ENCODE results near the gene C16orf87.
"Not testable (repeated sequence)": the region's sequence is repeated elsewhere in the genome, so short reads cannot be mapped to it uniquely, and the experiment has no call there.

The C16orf87 gene

DNA sequence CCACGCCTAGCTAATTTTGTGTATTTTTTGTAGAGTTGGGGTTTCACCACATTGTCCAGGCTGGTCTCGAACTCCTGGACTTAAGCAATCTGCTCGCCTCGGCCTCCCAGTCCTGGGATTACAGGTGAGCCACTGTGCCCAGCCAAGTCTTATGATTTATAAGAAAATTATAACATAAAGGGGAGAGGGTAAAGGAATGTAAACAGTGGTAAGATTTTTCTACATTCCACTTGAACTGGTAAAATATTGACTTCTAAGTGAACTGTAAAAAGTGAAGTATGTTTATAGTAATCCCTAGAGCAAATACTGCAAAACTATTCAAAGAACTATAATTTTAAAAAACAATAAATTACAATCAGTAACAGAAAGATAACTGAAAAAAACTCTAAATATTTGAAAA, 33.5 kb downstream of the C16orf87 start:
- no peak for DNase-seq

DNA sequence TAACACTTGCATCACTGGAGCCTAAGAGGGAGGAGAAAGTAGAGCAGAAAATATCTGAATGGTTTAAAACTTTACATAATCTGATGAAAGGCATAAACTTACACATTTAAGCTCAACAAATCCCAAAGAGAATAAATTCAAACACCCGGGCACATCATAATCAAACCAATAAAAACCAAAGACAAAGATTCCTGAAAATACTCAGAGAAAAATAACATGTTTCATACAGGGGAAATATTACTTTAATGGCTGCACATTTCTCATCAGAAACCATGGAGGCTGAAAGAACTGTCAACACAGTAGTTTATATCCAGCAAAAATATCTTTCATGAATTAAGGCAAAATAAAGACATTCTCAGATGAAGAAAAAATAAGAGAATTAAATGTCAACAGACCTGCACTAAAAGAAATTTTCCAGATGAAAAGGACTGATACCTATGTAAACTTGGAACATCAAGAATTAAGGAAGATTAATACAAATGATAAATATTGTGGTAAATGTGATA, 34.2 kb downstream of the C16orf87 start:
- no peak for DNase-seq

DNA sequence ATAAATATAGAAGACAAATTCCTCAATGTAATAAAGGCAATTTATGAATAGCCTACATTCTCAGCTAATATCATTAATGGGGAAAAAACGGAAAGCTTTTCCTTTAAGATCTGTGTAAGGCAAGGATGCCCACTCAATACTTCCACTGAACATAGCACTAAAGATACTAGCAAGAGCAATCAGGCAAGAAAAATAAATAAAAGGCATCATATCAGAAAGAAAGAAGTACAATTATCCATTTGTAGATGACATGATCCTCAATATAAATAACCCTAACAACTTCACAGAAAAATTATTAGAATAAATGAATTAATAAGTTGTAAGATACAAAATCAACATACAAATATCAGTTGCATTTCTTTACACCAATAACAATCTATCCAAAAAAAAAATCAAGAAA, 37.1 kb downstream of the C16orf87 start:
- DNase-seq = no peak

DNA sequence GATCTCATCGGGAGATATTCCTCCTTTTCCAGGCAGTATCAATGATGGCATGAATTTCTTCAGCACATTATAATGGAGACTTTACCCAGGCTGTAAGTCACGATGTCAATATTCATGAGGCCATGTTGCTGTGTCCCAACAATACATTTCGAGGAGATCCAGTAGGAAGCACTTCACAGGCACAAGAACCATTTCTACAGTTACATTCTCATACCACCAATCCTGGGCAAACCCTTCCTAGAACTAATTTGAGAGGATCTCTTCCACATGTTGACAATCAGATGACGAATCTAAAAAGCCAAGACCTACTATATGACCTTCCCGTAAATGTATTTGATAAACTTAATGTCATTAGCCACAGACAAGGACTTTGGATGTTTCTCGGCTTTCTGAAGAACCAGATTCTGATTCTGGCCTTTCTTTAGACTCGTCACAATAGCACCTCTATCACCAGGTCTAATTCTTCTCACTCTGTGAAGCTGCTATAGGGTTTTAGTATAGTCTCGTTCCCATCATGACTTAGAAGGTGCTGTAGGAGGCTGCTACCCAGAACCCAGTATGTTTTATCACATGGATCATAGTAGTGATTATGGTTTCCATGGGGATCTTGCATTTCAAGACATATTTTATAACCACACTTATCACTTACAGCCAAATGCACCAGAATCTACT, 40.2 kb downstream of the C16orf87 start:
- no peak for DNase-seq

DNA sequence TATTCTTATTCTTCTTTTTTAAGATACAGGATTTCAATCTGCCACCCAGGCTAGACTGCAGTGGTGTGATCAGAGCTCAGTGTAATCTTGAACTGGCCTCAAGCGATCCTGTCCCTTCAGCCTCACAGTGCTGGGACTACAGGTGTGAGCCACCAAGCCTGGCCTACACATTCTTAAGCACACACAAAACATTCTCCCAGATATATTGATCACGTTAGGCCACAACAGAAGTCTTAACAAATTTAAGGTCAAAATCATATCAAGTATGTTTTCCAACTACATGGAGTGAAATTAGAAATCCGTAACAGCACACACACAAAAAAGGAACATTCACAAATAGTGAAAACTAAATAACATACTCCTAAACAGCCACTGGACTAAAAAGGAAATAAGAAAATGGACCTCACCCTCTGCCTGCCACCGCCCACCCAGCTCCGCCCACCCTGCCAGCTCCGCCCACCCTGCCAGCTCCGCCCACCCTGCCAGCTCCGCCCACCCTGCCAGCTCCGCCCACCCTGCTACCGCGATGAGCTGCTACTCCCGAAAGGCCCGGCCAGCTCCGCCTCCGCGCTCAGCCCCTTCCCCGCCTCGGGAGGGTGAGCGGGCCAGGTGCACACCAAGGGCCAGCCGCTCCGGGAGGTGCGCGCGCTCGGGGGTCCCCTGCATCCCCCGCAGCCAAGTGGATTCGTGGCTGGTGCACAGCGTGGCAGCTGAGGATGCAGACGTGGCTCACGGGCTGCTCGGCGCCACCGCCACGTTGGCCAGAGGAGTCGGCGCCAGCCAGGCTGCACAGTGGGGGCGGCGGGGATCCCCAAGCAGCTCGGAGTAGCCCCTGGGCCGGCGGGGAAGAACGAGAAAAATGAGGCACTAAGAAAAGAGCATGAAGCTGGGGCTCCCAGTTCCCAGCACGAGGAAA, 41.2 kb downstream of the C16orf87 start:
- peak; percentile 65 for DNase-seq

DNA sequence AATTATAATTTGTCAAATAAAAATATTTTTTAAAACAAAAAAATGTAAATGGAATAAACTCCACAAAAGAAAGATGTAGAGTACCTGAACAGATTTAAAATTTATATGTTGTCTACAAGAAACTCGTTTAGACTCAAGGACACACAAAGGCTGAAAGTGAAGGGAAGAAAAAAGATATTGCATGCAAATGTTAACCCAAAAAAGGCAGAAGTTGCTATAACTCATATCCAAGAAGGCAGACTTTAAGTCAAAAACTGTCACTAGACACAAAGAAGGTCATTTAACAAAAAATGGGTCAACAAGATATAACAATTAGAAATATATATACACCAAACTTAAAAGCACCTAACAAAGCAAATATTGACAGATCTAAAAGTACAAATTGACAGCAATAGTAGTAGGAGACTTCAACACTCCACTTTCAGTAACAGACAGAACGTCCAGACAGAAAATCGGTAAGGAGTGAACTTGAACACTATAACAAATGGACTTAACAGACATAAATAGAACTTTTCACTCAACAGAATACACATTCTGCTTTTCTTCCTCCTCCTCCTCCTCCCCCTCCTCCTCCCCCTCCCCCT, 42.0 kb downstream of the C16orf87 start:
- DNase-seq = no peak

DNA sequence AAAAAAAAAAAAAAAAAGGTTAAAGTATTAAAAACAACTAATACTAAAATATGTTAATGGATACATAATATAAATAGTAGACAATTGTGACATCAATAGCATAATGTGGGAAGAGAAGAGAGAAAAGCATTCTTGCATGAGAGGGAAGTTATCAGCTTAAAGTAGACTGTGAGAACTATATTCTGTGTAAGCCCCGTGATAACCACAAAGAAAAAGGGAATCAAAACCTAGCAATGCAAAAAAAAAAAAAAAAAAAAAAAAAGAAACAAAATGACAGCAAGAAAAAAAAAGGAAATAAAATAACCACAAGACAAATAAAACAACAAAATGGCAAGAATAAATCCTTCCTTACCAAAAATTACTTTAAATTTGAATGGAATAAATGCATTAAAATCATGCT, 43.1 kb downstream of the C16orf87 start:
- no peak for DNase-seq

DNA sequence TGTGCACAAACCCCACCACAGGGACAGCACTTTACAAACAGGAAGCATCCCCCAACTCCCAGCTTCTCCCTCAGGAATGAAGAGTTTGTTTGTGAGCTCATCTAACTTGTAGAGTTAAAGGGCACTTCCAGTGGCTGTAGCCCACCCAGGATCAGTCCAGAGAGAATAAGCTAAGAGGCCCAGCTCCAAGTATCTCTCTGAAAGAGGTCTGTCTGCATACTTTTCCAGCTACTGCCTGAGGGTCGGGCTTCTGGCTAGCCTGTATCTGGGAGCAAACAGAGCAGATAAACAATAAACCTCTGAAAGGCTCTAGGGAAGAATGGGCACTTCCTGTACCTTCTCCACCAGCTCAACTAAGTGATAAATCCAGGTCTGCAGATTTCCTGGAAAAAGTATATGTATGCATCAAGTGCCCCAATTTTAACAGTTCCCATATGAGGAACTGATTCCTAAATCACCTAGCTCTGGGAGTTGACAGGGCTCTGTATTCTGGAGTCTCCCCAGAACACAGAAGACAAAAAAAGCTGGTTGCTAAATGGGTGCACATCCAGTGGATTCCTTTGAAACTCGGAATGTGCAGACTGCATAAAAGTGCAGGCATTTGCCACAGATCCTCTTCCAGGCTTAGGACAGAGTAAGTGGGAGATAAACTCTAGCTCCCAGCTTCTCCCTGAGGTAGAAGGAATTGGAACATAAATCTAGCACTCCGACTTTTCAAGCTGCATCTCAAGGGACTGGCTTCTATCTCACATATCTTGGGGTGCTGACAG, 45.7 kb downstream of the C16orf87 start:
- no peak for DNase-seq

DNA sequence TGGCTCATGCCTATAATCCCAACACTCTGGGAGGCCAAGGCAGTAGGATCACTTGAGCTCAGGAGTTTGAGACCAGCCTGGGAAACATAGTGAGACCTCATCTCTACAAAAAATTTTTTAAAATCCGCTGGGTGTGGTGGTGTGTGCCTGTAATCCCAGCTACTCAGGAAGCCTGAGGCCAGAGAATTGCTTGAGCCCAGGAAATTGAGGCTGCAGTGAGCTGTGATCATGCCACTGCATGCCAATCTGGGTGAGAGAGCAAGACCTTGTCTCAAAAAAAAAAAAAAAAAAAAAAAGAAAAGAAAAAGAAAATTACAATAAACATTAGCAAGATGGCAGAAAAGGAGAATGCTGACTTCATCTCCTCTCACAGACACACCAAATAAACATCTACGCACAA, 46.4 kb downstream of the C16orf87 start:
- DNase-seq = not testable (repeated sequence)

DNA sequence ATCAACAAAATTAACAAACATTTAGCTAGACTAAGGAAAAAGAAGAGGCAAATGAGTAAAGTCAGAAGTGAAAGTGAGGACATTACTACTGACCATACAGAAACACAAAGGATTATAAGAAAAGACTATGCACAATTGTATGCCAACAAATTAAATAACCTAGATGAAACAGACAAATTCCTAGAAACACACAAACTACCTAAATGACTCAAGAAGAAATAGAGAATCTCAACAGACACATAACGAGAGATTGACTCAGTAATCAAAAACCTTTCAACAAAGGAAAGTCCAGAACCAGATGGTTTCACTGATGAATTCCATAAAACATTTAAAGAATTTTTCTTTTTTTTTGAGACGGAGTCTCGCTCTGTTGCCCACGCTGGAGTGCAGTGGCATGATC, 47.2 kb downstream of the C16orf87 start:
- no peak for DNase-seq

DNA sequence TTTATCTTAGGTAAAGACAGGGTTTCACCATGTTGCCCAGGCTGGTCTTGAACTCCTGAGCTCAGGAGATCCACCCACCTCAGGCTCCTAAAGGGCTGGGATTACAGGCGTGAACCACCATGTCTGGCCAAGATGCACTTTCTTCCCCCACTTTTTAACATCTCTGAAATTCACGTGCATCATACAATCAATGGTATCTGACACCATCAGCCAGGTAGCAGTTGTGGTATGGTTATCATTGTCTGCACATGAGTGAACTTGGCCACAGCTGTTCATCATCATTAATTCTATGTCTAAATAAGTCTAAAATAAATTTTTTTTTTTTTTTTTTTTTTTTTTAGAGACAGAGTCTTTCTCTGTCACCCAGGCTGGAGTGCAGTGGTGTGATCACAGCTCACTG, 48.7 kb downstream of the C16orf87 start:
- DNase-seq = no peak

DNA sequence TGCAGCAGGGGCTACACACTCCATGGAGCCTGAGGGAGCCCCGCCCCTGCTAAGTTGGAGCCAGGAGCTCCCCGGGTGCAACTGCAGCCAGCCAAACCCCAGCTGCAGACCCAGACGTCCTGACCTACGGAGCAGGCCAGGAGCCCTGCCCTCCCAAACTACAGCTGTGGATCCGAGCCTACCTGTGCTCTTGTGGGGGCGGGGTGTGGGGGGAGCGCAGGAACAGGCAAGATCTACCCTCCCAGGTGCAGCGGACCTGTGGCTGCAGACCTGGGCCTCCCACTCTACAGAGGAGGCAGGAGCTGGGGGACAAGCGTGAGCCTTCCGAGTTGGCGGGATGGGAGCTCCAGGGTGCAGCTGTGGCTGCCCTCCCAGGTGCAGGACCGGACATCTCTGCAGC, 53.2 kb downstream of the C16orf87 start:
- no peak for DNase-seq

DNA sequence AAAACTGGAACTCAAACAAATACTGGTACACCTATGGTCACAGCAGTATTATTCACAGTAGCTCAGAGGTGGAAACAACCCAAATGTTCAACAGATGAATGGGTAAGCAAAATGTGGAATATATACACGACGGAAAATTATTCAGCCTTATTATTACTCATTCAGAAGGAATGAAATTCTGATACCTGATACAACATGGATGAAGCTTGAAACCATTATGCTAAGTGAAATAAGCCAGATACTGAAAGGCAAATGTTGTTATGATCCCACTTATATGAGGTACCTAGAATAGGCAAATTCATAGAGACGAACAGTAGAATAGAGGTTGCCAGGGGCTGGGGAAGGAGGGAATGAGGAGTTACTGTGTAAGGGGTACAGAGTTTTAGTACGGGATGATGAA, 55.8 kb downstream of the C16orf87 start:
- DNase-seq = peak; percentile 14

DNA sequence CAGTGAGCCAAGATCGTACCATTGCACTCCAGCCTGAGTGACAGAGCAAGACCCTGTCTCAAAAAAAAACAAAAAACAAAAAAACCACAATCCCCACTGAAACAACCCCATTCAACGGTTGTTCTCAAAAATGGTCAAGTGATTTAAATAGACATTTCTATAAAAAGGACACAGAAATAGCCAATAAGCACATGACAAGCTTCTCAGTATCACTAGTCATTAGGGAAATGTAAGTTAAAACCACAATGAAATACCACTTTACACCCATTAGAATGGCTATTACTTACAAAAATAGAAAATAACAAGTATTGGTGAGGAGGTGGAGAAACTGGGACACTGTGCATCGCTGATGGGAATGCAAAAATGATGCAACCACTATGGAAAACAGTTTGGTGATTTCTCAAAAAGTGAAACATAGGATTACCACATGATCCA, 56.2 kb downstream of the C16orf87 start:
- no peak for DNase-seq

DNA sequence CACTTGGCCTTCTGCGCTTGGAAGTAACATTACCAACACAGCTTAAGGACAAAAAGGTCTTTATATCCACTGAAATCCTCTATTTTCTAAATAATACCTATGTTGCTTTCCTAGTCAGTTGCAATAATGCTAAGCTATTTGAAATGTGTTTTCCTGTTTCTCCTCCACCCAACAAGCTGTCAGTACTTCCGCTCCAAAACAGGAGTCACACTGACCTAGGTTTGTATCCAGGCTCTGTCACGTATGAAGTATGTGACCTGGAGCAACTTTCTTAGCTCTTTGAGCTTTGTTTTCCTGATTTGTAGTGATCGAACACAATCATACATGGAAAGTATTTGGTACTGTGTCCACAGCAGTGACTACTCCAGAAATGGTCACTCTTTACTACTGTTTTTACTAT, 58.5 kb downstream of the C16orf87 start:
- no peak for DNase-seq

DNA sequence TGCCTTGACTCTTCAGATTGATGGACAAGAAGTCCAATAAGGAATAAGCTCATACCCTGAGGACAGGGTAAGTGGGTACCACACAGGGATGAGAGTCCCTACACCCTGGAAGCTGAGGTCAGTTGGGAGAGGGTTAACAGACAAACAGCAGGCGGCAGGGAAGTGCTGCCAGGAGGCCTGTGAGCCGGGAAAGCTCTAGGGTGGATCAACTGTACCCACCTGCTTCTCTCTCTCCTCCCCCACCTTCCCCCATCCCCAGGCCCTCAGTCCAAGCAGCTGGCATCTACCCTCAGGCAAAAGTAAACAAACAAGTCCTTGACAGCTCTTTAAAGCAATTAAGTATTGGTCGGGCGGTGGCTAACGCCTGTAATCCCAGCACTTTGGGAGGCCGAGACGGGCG, 62.2 kb downstream of the C16orf87 start:
- no peak for DNase-seq

DNA sequence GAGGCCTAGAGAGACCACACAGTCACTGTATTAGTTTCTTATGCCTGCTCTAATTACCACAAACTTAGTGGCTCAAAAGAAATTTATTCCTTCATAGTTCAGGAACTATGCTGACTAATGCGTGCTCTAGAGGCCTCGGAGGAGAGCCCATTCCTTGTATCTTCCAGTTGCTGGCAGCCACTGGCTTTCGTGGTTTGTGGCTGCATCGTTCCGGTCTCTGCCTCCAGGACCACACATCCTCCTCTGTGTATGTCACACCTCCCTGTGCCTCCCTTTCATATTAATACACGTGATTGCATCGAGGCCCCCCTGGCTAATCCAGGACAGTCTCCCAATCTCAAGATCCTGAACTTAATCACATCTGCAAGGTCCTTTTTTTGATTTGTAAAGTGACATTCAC, 65.9 kb downstream of the C16orf87 start:
- DNase-seq = peak; percentile 16

DNA sequence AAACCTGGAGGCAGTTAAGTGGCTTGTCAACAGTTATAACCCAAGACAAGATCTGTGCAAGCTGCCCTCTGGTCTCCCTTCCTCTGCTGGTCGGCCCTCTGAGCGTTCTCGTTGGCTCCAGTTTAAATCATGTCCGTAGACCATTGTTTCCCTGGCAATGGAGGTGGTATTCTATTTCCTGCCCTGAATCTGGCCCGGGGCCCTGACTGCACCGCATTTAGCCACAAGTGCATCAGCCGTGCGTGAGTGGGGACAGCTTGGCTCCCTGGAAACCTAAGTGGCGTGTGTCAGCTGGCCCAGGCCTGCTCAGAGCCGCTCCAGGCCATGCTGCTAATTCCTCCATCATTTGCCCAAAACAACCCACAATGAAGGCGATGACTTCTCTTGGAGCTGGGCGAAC, 67.8 kb downstream of the C16orf87 start:
- no peak for DNase-seq

DNA sequence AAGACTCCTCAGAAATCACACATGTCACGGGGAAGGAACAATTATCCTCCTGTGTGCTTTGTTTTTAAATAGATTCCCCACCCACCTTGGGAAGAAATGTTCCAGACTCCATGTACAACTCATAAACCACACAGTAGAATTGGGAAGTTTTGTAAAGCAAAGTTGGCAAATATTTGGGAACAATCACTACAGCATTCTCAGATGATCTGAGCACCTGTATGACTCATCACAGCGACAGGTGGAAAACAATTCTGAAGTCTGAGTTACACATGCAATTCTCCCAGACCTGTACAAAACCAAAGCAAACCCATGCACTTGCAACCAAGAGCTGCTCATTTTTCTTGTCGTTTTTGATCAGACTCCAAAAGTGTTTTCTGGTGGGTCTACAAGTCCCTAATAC, 68.4 kb downstream of the C16orf87 start:
- no peak for DNase-seq

DNA sequence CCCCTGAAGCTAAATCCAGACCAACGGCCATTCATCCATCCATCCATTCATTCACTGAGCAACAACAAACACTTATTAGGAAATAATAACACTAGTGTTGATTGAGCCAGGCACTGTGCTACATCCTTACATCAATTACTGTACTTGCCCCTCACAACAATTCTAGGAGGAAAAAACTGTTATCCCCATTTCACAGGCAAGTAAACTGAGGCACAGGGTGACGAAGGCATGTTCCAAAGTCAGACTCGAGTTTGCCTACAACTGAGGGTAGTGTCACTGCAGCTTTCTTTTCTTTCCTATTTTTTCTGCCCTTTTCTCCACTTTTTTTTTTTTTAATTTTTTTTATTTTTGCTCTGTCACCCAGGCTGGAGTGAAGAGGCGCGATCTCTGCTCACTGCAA, 71.7 kb downstream of the C16orf87 start:
- DNase-seq = no peak

DNA sequence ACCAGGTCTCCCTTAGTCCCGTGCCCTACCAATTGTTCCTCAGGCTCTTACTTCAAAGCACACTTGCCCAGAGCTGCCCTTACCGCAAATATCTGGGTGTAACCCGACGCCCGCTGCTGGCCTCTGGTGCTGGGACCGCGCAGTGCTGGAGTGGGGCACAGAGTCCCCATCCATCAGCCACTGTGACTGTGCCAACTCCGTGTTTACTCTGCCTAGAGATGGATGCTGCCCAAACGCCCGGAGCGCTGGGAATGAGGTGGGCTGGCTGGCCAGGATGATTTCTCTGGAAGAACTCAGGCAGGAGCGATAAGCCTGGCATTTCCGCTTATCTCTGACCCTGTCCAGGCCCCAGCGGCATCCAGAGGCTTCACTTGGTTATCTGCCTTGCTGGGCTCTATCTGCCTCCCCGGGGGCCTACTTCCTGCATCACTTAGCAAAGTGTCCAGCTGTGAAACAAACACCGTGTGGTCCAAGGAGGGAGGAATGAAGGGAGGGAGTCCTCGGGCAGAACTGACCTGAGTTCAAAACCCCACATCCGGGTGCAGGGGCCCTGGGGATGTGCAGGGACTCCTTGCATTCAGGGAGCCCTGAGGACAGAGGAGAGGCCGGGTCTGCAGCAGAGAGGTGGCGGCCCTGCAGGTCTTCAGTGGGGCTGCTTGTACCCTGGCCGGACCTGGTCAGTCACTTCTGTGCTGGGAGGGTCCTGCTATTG, 73.5 kb downstream of the C16orf87 start:
- DNase-seq = no peak

DNA sequence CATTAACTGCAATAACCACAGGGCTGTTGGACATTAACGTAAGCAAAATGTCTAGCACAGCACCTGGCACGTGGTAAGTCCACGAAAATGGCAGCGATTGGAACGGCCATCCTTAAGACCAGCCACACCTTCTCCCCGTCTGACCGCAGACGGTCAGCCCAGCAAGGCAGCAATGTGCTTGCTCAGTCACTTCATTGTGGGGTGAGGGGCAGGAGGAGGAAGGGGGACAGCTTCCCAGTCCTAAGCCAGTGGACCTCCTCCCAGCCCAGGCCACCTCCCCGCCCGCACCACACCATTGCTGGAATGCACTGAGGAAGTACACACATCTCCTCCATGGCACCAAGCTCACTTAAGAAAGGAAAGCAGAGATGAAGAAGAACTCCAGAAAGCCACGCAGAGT, 74.2 kb downstream of the C16orf87 start:
- DNase-seq = no peak

Measured in HCEC 1CT (cell line).